Stomach smooth muscle (tissue), 2 donors: Measurements from ENCODE around the gene CT45A10.
"Not testable (repeated sequence)": the region's sequence is repeated elsewhere in the genome, so short reads cannot be mapped to it uniquely, and the experiment has no call there.

Source experiments
- H3K27ac ChIP-seq: one replicate; pipeline ENCODE4 v1.7.0; 2013; ENCODE audit warnings: mild to moderate bottlenecking, low read length, inconsistent platforms
- H3K27me3 ChIP-seq, 2 donors: one replicate each; pipeline ENCODE4 v1.7.0; 2013; ENCODE audit warnings: low read length in 2 of 2; ENCODE audit not compliant: insufficient read depth in 2 of 2, control insufficient read depth in 1 of 2
- H3K36me3 ChIP-seq, 2 donors: one replicate each; pipeline ENCODE4 v1.7.0; 2013; ENCODE audit warnings: low read length in 2 of 2; ENCODE audit not compliant: control insufficient read depth in 2 of 2, insufficient read depth in 2 of 2
- H3K4me1 ChIP-seq: one replicate; pipeline ENCODE4 v1.7.0; 2013; ENCODE audit warnings: low read length; ENCODE audit not compliant: control insufficient read depth, insufficient read depth
- H3K4me3 ChIP-seq, 2 donors: one replicate each; pipeline ENCODE4 v1.7.0; 2013; ENCODE audit warnings: low read length in 2 of 2
- H3K9ac ChIP-seq, 2 donors: one replicate each; pipeline ENCODE4 v1.7.0; 2013; ENCODE audit warnings: low read length in 2 of 2, mild to moderate bottlenecking in 1 of 2
- H3K9me3 ChIP-seq, 2 donors: one replicate each; pipeline ENCODE4 v1.7.0; 2013; ENCODE audit warnings: low read length in 2 of 2; ENCODE audit not compliant: control insufficient read depth in 2 of 2
- donor health status: healthy.
- donor health status: Pancreatic carcinoma.

The CT45A10 gene

GRCh38 chrX:135893294-135893817 is at the start of gene CT45A10, which contains the start of gene SAGE1:
CT45A10 (minus strand) TSS chrX:135893444; CDS start chrX:135885344, 8,100 bp downstream.
SAGE1 (plus strand) TSS chrX:135893716; CDS start chrX:135896243, 2,527 bp downstream.
- Histone ChIP-seq H3K36me3 (no peaks in the 10 kb centered on the region), H3K27me3 (peaks cover 0 to 2% of the 10 kb centered on the region in 2 donors), H3K9ac (no peak within 1 kb of the TSS), H3K4me3 (no peak within 1 kb of the TSS), H3K4me1 (no peaks in the 10 kb centered on the region), H3K9me3 (no peaks in the 10 kb centered on the region), H3K27ac (no peak within 1 kb of the TSS)

GRCh38 chrX:135931644-135932487 is 38.6 kb upstream of the CT45A10 start:
- peaks cover 0 to 3% of the 10 kb centered on the region in 2 donors for H3K9me3 ChIP-seq
- H3K27me3 ChIP-seq: peaks cover 0 to 4% of the 10 kb centered on the region in 2 donors
- no peak overlapping the region for H3K27ac ChIP-seq
- no peaks in the 10 kb centered on the region for H3K4me1 ChIP-seq
- H3K36me3 ChIP-seq: no peaks in the 10 kb centered on the region
- H3K4me3 ChIP-seq: no peak overlapping the region
- H3K9ac ChIP-seq: no peak overlapping the region

GRCh38 chrX:135927897-135928296 is 34.7 kb upstream of the CT45A10 start:
- Histone ChIP-seq H3K27me3 (peaks cover 0 to 11% of the 10 kb centered on the region in 2 donors), H3K36me3 (no peaks in the 10 kb centered on the region), H3K4me3 (no peak overlapping the region), H3K9ac (no peak overlapping the region), H3K9me3 (peaks cover 0 to 3% of the 10 kb centered on the region in 2 donors), H3K4me1 (no peaks in the 10 kb centered on the region), H3K27ac (no peak overlapping the region)

GRCh38 chrX:135923353-135923752 is 30.1 kb upstream of the CT45A10 start:
- Histone ChIP-seq H3K4me3 (no peak overlapping the region), H3K9ac (no peak overlapping the region), H3K9me3 (no peaks in the 10 kb centered on the region), H3K27me3 (peaks cover 0 to 9% of the 10 kb centered on the region in 2 donors), H3K4me1 (no peaks in the 10 kb centered on the region), H3K27ac (no peak overlapping the region), H3K36me3 (no peaks in the 10 kb centered on the region)

- not testable (repeated sequence) for H3K4me3 ChIP-seq, H3K9me3 ChIP-seq, H3K4me1 ChIP-seq, H3K27ac ChIP-seq, H3K9ac ChIP-seq, H3K36me3 ChIP-seq
- peaks cover 0 to 14% of the 10 kb centered on the region in 2 donors for H3K27me3 ChIP-seq
Observed at GRCh38 chrX:135920516-135920915, 27.3 kb upstream of the CT45A10 start.

- no peak overlapping the region for H3K9ac ChIP-seq
- H3K9me3 ChIP-seq: no peaks in the 10 kb centered on the region
- no peaks in the 10 kb centered on the region for H3K4me1 ChIP-seq
- no peak overlapping the region for H3K4me3 ChIP-seq
- no peak overlapping the region for H3K27ac ChIP-seq
- H3K27me3 ChIP-seq: peaks cover 0 to 13% of the 10 kb centered on the region in 2 donors
- H3K36me3 ChIP-seq: no peaks in the 10 kb centered on the region
Observed at GRCh38 chrX:135914404-135914803, 21.2 kb upstream of the CT45A10 start.

- Histone ChIP-seq H3K4me1 (no peaks in the 10 kb centered on the region), H3K27ac (no peak overlapping the region), H3K9ac (no peak overlapping the region), H3K4me3 (no peak overlapping the region), H3K36me3 (no peaks in the 10 kb centered on the region), H3K27me3 (peaks cover 0 to 15% of the 10 kb centered on the region in 2 donors), H3K9me3 (no peaks in the 10 kb centered on the region)
Observed at GRCh38 chrX:135910251-135910650, 17.0 kb upstream of the CT45A10 start.

- Histone ChIP-seq H3K9ac (no peak overlapping the region), H3K4me3 (no peak overlapping the region), H3K36me3 (no peaks in the 10 kb centered on the region), H3K9me3 (no peaks in the 10 kb centered on the region), H3K4me1 (no peaks in the 10 kb centered on the region), H3K27me3 (peaks cover 0 to 2% of the 10 kb centered on the region in 2 donors), H3K27ac (no peak overlapping the region)
Observed at GRCh38 chrX:135892781-135893180, 463 bp downstream of the CT45A10 start.

- H3K4me1 ChIP-seq: no peaks in the 10 kb centered on the region
- no peaks in the 10 kb centered on the region for H3K36me3 ChIP-seq
- H3K9ac ChIP-seq: no peak overlapping the region
- no peaks in the 10 kb centered on the region for H3K9me3 ChIP-seq
- H3K27me3 ChIP-seq: peaks cover 0 to 2% of the 10 kb centered on the region in 2 donors
- H3K27ac ChIP-seq: no peak overlapping the region
- H3K4me3 ChIP-seq: no peak overlapping the region
Observed at GRCh38 chrX:135890087-135890585, 3.1 kb downstream of the CT45A10 start.

GRCh38 chrX:135888976-135889375 is 4.3 kb downstream of the CT45A10 start:
- not testable (repeated sequence) for H3K9me3 ChIP-seq, H3K27ac ChIP-seq, H3K9ac ChIP-seq, H3K36me3 ChIP-seq, H3K4me1 ChIP-seq, H3K27me3 ChIP-seq, H3K4me3 ChIP-seq

- not testable (repeated sequence) for H3K4me1 ChIP-seq, H3K36me3 ChIP-seq, H3K27ac ChIP-seq, H3K4me3 ChIP-seq, H3K9ac ChIP-seq, H3K9me3 ChIP-seq, H3K27me3 ChIP-seq
Observed at GRCh38 chrX:135888230-135888629, 5.0 kb downstream of the CT45A10 start.
